PC-9 (cell line): ENCODE measurements around the gene B4GALT6. TPM values are rescaled to one million over a fixed set of nuclear protein-coding genes. Genes with fewer than 3 reads are reported as not detected.

ENCODE experiments used
- BruUV-seq: library from RNA; stranded (reverse); fragments of 400-500 nt; replicated peaks from 2 replicates; lab custom pipeline; 2021; lab: Mats Ljungman, UMichigan
- CTCF ChIA-PET: fragments of 300-600 bp; sonication (Branson Sonifier 250); formaldehyde crosslinking; loops from one replicate; lab custom pipeline; 2022; ENCODE audit warnings: antibody characterized with exemption; lab: Charles Lee
- POLR2A ChIA-PET: fragments of 300-600 bp; sonication (Branson Sonifier 250); formaldehyde crosslinking; loops from one replicate; lab custom pipeline; 2022; ENCODE audit warnings: antibody characterized with exemption; ENCODE audit not compliant: unreplicated experiment; lab: Charles Lee
- DNase-seq, 2 experiments: peaks; one replicate each; pipeline versions ENCODE4 v3.0.0 to v3.0.0-alpha.2; 2015 to 2022; ENCODE audit warnings: mixed read lengths in 1 of 2
- H2AFZ ChIP-seq: fragments of 200-600 bp; sonication (generic); 2 replicates; pipeline ENCODE4 v1.8.1; 2017; ENCODE audit warnings: antibody characterized with exemption
- H3F3A ChIP-seq: fragments of 200-600 bp; sonication (generic); 2 replicates; pipeline ENCODE4 v1.8.1; 2017; ENCODE audit warnings: antibody characterized with exemption, mild to moderate bottlenecking, low read depth; ENCODE audit not compliant: insufficient read depth
- H3K27ac ChIP-seq: fragments of 200-600 bp; sonication (generic); 2 replicates; pipeline ENCODE4 v1.6.1; 2016; ENCODE audit warnings: mixed run types
- H3K27me3 ChIP-seq: fragments of 200-600 bp; sonication (generic); 2 replicates; pipeline ENCODE4 v1.6.1; 2016; ENCODE audit warnings: low read depth, mixed run types; ENCODE audit not compliant: insufficient read depth
- H3K36me3 ChIP-seq: fragments of 200-600 bp; sonication (generic); 2 replicates; pipeline ENCODE4 v1.6.1; 2016; ENCODE audit warnings: low read depth, mixed run types
- H3K4me1 ChIP-seq: fragments of 200-600 bp; sonication (generic); replicated peaks from 2 replicates; pipeline ENCODE4 v1.6.1; 2016; ENCODE audit warnings: mixed run types; ENCODE audit not compliant: insufficient read depth
- H3K4me2 ChIP-seq: fragments of 200-600 bp; sonication (generic); 2 replicates; pipeline ENCODE4 v1.6.1; 2017; ENCODE audit warnings: mixed run types
- H3K4me3 ChIP-seq: fragments of 200-600 bp; sonication (generic); 2 replicates; pipeline ENCODE4 v1.6.1; 2016; ENCODE audit warnings: mixed run types
- H3K79me2 ChIP-seq: fragments of 200-600 bp; sonication (generic); 2 replicates; pipeline ENCODE4 v1.6.1; 2017; ENCODE audit warnings: low read depth, mixed run types
- H3K9me2 ChIP-seq: fragments of 200-600 bp; sonication (generic); 2 replicates; pipeline ENCODE4 v1.8.1; 2017; ENCODE audit warnings: mild to moderate bottlenecking; ENCODE audit not compliant: insufficient read depth
- H3K9me3 ChIP-seq: fragments of 200-600 bp; sonication (generic); 2 replicates; pipeline ENCODE4 v1.8.1; 2016; ENCODE audit warnings: low read depth; ENCODE audit not compliant: insufficient read depth
- H4K20me1 ChIP-seq: fragments of 200-600 bp; sonication (generic); 2 replicates; pipeline ENCODE4 v1.8.1; 2017; ENCODE audit not compliant: insufficient read depth
- CTCF ChIP-seq: fragments of 200-600 bp; sonication (generic); conservative IDR thresholded peaks from 2 replicates; pipeline ENCODE4 v1.6.1; 2017; ENCODE audit warnings: mixed run types, antibody characterized with exemption, mild to moderate bottlenecking, moderate library complexity
- EZH2 ChIP-seq: fragments of 200-600 bp; sonication (generic); IDR thresholded peaks from 2 replicates; pipeline ENCODE4 v1.8.0; 2017; ENCODE audit warnings: antibody characterized with exemption, low read depth
- intact Hi-C: fragments of 100-400 bp; cut with micrococcal nuclease; formaldehyde crosslinking; loops from one replicate; pipeline ENCODE4 v1.10.0; 2022; ENCODE audit not compliant: unreplicated experiment
- total RNA-seq: library from RNA; stranded (reverse); gene quantifications from 2 replicates; pipeline ENCODE4 v1.2.3, GENCODE V29; 2021

Gene B4GALT6
- total RNA-seq, 1 experiment from 2014 or later: 5.3 TPM

- Histone ChIP-seq H3K4me1 (no peaks in the 10 kb centered on the region), H3K9me3 (no peaks in the 10 kb centered on the region), H3K27me3 (no peaks in the 10 kb centered on the region), H2AFZ (no peak overlapping the region), H3K4me2 (no peak overlapping the region), H3K36me3 (no peaks in the 10 kb centered on the region), H3K4me3 (no peak overlapping the region), H4K20me1 (no peaks in the 10 kb centered on the region), H3K27ac (no peak overlapping the region), H3F3A (no peaks in the 10 kb centered on the region), H3K79me2 (no peaks in the 10 kb centered on the region), H3K9me2 (no peaks in the 10 kb centered on the region)
- ChIA-PET POLR2A (no interaction called here), CTCF (interaction anchor here (0.8 kb wide), 1 partner anchor 168 kb away, joined by 4 read pairs; no protein-coding TSS in a partner anchor)
- no TSS peak for BruUV-seq
- DNase-seq: no peak
- no peak for TF ChIP-seq CTCF
- no peak for TF ChIP-seq EZH2
- intact Hi-C loops: no loop called here
Measured at GRCh38 chr18:31723990-31724711, 39.8 kb upstream of the B4GALT6 start.

- DNase-seq: no peak
- Histone ChIP-seq H3K4me1 (no peaks in the 10 kb centered on the region), H4K20me1 (no peaks in the 10 kb centered on the region), H3K4me3 (no peak overlapping the region), H3K4me2 (no peak overlapping the region), H3F3A (no peaks in the 10 kb centered on the region), H3K79me2 (no peaks in the 10 kb centered on the region), H3K9me3 (no peaks in the 10 kb centered on the region), H2AFZ (no peak overlapping the region), H3K36me3 (no peaks in the 10 kb centered on the region), H3K9me2 (no peaks in the 10 kb centered on the region), H3K27ac (no peak overlapping the region), H3K27me3 (no peaks in the 10 kb centered on the region)
- TF ChIP-seq CTCF (no peak), EZH2 (no peak)
- ChIA-PET CTCF (no interaction called here), POLR2A (no interaction called here)
- intact Hi-C loops: no loop called here
- BruUV-seq: no TSS peak
Measured at GRCh38 chr18:31723639-31723989, 39.2 kb upstream of the B4GALT6 start.

- DNase-seq: peak in 1 of 2 experiments; percentile 55
- CTCF ChIA-PET: no interaction called here
Measured at GRCh38 chr18:31722369-31722957, 38.1 kb upstream of the B4GALT6 start.

More at GRCh38 chr18:31722369-31722957, 38.1 kb upstream of the B4GALT6 start:
- no peak overlapping the region for H3K27ac ChIP-seq
- BruUV-seq: no TSS peak
- no peak overlapping the region for H2AFZ ChIP-seq
- no peaks in the 10 kb centered on the region for H3K27me3 ChIP-seq
- intact Hi-C loops: loop anchor here (1.0 kb wide), 1 partner anchor 166 kb away; no protein-coding TSS in a partner anchor
- POLR2A ChIA-PET: no interaction called here
- H3K4me3 ChIP-seq: no peak overlapping the region
- no peaks in the 10 kb centered on the region for H3F3A ChIP-seq
- no peaks in the 10 kb centered on the region for H3K36me3 ChIP-seq
- H3K9me2 ChIP-seq: no peaks in the 10 kb centered on the region
- no peaks in the 10 kb centered on the region for H3K9me3 ChIP-seq
- no peaks in the 10 kb centered on the region for H3K4me1 ChIP-seq
- no peaks in the 10 kb centered on the region for H3K79me2 ChIP-seq
- no peaks in the 10 kb centered on the region for H4K20me1 ChIP-seq
- TF ChIP-seq EZH2: no peak
- peak; percentile 81 for TF ChIP-seq CTCF
- no peak overlapping the region for H3K4me2 ChIP-seq
